ENCODE results near the gene DNM3.

DNA sequence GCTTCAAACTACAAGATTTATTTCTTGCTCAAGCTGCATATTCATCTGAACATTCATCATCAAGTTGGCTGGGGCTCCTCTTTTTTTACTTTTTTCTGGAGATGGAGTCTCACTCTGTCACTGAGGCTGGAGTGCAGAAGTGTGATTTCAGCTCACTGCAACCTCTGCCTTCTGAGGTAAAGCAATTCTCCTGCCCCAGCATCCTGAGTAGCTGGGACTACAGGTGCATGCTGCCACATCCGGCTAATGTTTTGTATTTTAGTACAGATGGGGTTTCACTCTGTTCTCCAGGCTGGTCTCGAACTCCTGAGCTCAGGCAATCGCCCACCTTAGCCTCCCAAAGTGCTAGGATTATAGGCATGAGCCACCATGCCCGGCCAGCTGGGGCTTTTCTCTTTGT lies 490.9 kb downstream of the DNM3 start:
- TF ChIP-seq ERF (CRISPR knock-in tag; IDR thresholded peaks at IDR 0.05) (no peak), POLR2B (IDR thresholded peaks at IDR 0.05; ENCODE audit: low read depth, partially characterized antibody) (no peak), SP1 (CRISPR knock-in tag; IDR thresholded peaks at IDR 0.05) (no peak), ZNF140 (CRISPR knock-in tag; IDR thresholded peaks at IDR 0.05) (no peak), ZNF311 (CRISPR knock-in tag; IDR thresholded peaks at IDR 0.05) (no peak), FOS (IDR thresholded peaks at IDR 0.05; ENCODE audit: extremely low read depth, insufficient read length) (no peak), RFX5 (IDR thresholded peaks at IDR 0.05; ENCODE audit: low read depth, low read length) (no peak), SETDB1 (IDR thresholded peaks at IDR 0.05; ENCODE audit: low read length) (no peak)
- TF ChIP-seq, protein P1, sequence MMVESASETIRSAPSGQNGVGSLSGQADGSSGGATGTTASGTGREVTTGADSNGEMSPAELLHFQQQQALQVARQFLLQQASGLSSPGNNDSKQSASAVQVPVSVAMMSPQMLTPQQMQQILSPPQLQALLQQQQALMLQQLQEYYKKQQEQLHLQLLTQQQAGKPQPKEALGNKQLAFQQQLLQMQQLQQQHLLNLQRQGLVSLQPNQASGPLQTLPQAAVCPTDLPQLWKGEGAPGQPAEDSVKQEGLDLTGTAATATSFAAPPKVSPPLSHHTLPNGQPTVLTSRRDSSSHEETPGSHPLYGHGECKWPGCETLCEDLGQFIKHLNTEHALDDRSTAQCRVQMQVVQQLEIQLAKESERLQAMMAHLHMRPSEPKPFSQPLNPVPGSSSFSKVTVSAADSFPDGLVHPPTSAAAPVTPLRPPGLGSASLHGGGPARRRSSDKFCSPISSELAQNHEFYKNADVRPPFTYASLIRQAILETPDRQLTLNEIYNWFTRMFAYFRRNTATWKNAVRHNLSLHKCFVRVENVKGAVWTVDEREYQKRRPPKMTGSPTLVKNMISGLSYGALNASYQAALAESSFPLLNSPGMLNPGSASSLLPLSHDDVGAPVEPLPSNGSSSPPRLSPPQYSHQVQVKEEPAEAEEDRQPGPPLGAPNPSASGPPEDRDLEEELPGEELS (CRISPR knock-in tag; IDR thresholded peaks at IDR 0.05; ENCODE audit: borderline replicate concordance) = no peak
- TF ChIP-seq, protein P2, sequence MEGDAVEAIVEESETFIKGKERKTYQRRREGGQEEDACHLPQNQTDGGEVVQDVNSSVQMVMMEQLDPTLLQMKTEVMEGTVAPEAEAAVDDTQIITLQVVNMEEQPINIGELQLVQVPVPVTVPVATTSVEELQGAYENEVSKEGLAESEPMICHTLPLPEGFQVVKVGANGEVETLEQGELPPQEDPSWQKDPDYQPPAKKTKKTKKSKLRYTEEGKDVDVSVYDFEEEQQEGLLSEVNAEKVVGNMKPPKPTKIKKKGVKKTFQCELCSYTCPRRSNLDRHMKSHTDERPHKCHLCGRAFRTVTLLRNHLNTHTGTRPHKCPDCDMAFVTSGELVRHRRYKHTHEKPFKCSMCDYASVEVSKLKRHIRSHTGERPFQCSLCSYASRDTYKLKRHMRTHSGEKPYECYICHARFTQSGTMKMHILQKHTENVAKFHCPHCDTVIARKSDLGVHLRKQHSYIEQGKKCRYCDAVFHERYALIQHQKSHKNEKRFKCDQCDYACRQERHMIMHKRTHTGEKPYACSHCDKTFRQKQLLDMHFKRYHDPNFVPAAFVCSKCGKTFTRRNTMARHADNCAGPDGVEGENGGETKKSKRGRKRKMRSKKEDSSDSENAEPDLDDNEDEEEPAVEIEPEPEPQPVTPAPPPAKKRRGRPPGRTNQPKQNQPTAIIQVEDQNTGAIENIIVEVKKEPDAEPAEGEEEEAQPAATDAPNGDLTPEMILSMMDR (IDR thresholded peaks at IDR 0.05 in 2 of 3, conservative IDR thresholded peaks at IDR 0.05 in 1 of 3; ENCODE audit: insufficient read depth in 2 of 3, low read depth in 1 of 3, low read length in 3 of 3) = no peak
